Transverse colon (tissue), 4 donors: ENCODE measurements around the gene IER3. TPM values are rescaled to one million over a fixed set of nuclear protein-coding genes. Genes with fewer than 3 reads are reported as not detected.
"Not testable (repeated sequence)": the region's sequence is repeated elsewhere in the genome, so short reads cannot be mapped to it uniquely, and the experiment has no call there.

Experiments
- DNase-seq: peaks from one replicate; pipeline ENCODE4 v3.0.0-alpha.2; 2019
- H3K27ac ChIP-seq, 4 donors: fragments of 200-600 bp; sonication (generic); 2 replicates each; pipeline ENCODE4 v1.5.1; 2016 to 2018; ENCODE audit warnings: inconsistent platforms in 4 of 4
- H3K27me3 ChIP-seq: fragments of 200-600 bp; sonication (generic); 2 replicates; pipeline ENCODE4 v1.5.1; 2017; ENCODE audit warnings: inconsistent platforms
- H3K36me3 ChIP-seq, 4 donors: fragments of 200-600 bp; sonication (generic); 2 replicates each; pipeline ENCODE4 v1.5.1; 2017 to 2019; ENCODE audit warnings: inconsistent platforms in 4 of 4
- H3K4me1 ChIP-seq, 4 donors: fragments of 200-600 bp; sonication (generic); 2 replicates each; pipeline ENCODE4 v1.5.1; 2017 to 2020; ENCODE audit warnings: inconsistent platforms in 4 of 4
- H3K4me3 ChIP-seq, 4 donors: fragments of 200-600 bp; sonication (generic); 1 replicate in 1 of 4; 2 replicates in 3 of 4; pipeline versions ENCODE4 v1.5.1 to v1.6.1; 2017 to 2019; ENCODE audit warnings: inconsistent platforms in 4 of 4
- H3K9me3 ChIP-seq, 2 donors: fragments of 200-600 bp; sonication (generic); 2 replicates each; pipeline ENCODE4 v1.5.1; 2017 to 2019; ENCODE audit warnings: inconsistent platforms in 2 of 2
- CTCF ChIP-seq, 5 experiments: fragments of 200-600 bp in 3 of 5; fragments of 450-650 bp in 2 of 5; sonication (generic) in 3 of 5; IDR thresholded peaks; 1 replicate in 2 of 5; 2 replicates in 3 of 5; pipeline ENCODE4 v1.5.1; 2016 to 2017; ENCODE audit warnings: antibody characterized with exemption in 5 of 5, inconsistent platforms in 3 of 5, mild to moderate bottlenecking in 2 of 5, moderate library complexity in 1 of 5
- EP300 ChIP-seq: sonication (generic); formaldehyde crosslinking; IDR thresholded peaks from one replicate; pipeline ENCODE4 v1.6.1; 2017; ENCODE audit warnings: antibody characterized with exemption, low read depth
- POLR2A ChIP-seq: fragments of 450-650 bp; IDR thresholded peaks from one replicate; pipeline ENCODE4 v1.6.1; 2016; ENCODE audit warnings: antibody characterized with exemption, mild to moderate bottlenecking, moderate library complexity
- POLR2AphosphoS5 ChIP-seq, 3 donors: sonication (generic); formaldehyde crosslinking; IDR thresholded peaks; one replicate each; pipeline ENCODE4 v1.6.1; 2016; ENCODE audit warnings: antibody characterized with exemption in 3 of 3
- WGBS, 2 donors: methylation state at CpG; one replicate each; pipeline ENCODE4 v1.1.5; 2018; ENCODE audit warnings: low coverage in 1 of 2; 5-methylcytosine and 5-hydroxymethylcytosine counted together
- in situ Hi-C, 4 donors: fragments of 200-750 bp; cut with MboI; loops; one replicate each; pipeline versions ENCODE4 v1.15.0 to v1.15.1; 2017; ENCODE audit warnings: low sequenced_read_pairs in 3 of 4, low pct_ligation_motif_present in 1 of 4, low pct_unique_long_range_greater_than_20kb in 1 of 4
- intact Hi-C: fragments of 100-400 bp; cut with DNase I; formaldehyde crosslinking; loops from one replicate; pipeline ENCODE4 v1.15.1; 2023; ENCODE audit warnings: low total_unique reads
- total RNA-seq, 4 donors: library from RNA; depleted of rRNA; stranded (reverse); fragments of >200 nt; gene quantifications; one replicate each; pipeline ENCODE4 v1.1.0, GENCODE V29; 2016

IER3 gene
- total RNA-seq, 4 donors from 2014 or later, result 21.1 to 100 (median 84.6) TPM

GRCh38 chr6:30759575-30760239 lies 15.4 kb upstream of the IER3 start:
- H3K36me3 ChIP-seq, result no peaks in the 10 kb centered on the region
- no peaks in the 10 kb centered on the region for H3K9me3 ChIP-seq
- H3K27me3 ChIP-seq, result no peaks in the 10 kb centered on the region
- intact Hi-C loops, result no loop called here
- no peak overlapping the region for H3K4me3 ChIP-seq
- peak overlapping the region in 3 of 4 donors; percentile 36 to 64 (median 55) for H3K27ac ChIP-seq
- in situ Hi-C loops, result no loop called here
- DNase-seq, result no peak
- peaks cover 12 to 20% (median 14%) of the 10 kb centered on the region in 4 donors for H3K4me1 ChIP-seq
- WGBS, 2 donors, result 72 to 78% methylated on average over 2 to 10 of the region's 10 CpGs
- no peak for TF ChIP-seq POLR2AphosphoS5 (IDR thresholded peaks at IDR 0.05)
- no peak for TF ChIP-seq POLR2A
- no peak for TF ChIP-seq EP300
- TF ChIP-seq CTCF (IDR thresholded peaks at IDR 0.05), result no peak

DNA sequence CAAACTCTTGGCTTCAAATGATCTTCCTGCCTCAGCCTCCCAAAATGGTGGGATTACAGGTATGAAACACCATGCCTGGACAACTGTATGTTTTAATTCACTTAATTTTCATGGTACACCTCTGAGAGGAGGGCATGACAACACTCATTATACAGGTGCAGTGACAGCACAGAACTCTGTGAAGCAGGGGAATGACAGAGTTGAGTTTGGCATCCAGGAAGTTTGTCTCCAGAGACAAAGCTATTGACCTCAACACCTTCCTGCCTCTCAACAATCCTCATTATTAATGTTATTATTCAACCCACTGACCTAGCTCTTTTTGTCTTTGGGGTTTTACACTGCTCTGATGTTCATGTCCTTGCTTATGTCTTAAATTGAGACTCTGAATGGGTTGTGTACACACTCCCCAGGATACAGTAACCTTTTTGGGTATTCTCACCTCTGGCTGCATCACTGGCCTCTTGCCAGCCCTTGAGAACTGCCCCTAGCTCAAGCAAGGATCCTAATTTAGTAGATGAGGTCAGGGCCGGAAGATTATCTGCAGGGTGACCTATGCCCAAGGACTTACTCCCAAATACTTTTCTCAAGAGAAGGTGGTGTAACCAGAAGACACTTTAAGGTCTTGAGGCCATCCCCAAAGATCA lies 13.0 kb upstream of the IER3 start:
- in situ Hi-C loops (no loop called here), intact Hi-C loops (no loop called here)
- WGBS, 2 donors, result 100% methylated on average over 1 of the region's 1 CpG; no CpG with 5 or more reads in 1 of the 2 donors
- TF ChIP-seq POLR2AphosphoS5 (IDR thresholded peaks at IDR 0.05) (no peak), POLR2A (no peak), EP300 (no peak), CTCF (IDR thresholded peaks at IDR 0.05) (no peak)
- H3K27ac ChIP-seq, result no peak overlapping the region
- H3K27me3 ChIP-seq, result no peaks in the 10 kb centered on the region
- no peaks in the 10 kb centered on the region for H3K9me3 ChIP-seq
- H3K4me1 ChIP-seq, result peaks cover 0 to 16% (median 4%) of the 10 kb centered on the region in 4 donors
- no peaks in the 10 kb centered on the region for H3K36me3 ChIP-seq
- no peak for DNase-seq
- no peak overlapping the region for H3K4me3 ChIP-seq

DNA sequence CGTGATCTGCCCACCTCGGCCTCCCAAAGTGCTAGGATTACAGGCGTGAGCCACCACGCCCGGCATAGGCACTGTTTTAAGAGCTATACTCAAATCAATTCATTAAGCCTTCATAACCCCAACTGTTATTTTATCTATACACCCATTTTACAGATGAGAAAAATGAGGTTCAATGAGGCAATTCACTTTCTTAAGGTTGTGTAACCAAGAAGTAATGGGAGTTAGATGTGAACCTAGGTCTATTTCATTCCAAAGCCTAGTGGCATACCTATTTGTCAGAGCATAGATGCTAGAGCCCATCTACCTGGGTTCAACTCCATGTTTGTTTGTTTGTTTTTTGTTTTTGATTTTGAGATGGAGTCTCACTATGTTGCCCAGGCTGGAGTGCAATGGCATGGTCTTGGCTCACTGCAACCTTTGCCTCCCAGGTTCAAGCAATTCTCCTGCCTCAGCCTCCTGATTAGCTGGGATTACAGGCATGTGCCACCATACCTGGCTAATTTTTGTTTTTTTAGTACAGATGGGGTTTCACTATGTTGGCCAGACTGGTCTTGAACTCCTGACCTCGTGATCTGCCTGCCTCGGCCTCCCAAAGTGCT lies 12.2 kb upstream of the IER3 start:
- H3K4me3 ChIP-seq, H3K36me3 ChIP-seq, intact Hi-C loops, in situ Hi-C loops, H3K9me3 ChIP-seq, DNase-seq, H3K27me3 ChIP-seq: not testable (repeated sequence)
- Histone ChIP-seq H3K4me1 (peaks cover 4 to 19% (median 9%) of the 10 kb centered on the region in 4 donors), H3K27ac (peak overlapping the region in 1 of 4 donors; percentile 23)
- WGBS, 2 donors, result 95 to 100% methylated on average over 2 to 7 of the region's 7 CpGs

DNA sequence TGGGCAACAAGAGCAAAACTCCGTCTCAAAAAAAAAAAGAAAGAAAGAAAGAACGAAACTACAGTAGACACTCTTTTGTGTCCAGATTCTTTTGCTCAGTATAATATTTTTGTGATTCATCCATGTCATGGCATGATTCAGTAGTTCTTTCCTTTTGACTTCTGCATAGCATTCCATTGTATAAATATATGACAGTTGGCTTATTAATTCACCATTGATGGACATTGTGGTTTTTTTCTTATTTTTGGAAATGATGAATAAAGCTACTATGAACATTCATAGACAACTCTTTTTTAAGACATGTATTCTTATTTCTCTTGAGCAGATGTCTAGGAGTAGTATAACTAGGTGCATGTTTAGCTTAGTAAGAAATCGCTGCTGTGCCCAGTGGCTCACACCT lies 10.3 kb upstream of the IER3 start:
- no peak for DNase-seq
- no peaks in the 10 kb centered on the region for H3K36me3 ChIP-seq
- no peak overlapping the region for H3K4me3 ChIP-seq
- no peaks in the 10 kb centered on the region for H3K27me3 ChIP-seq
- no peak for TF ChIP-seq EP300
- TF ChIP-seq CTCF (IDR thresholded peaks at IDR 0.05), result no peak
- no peak for TF ChIP-seq POLR2A
- no peak for TF ChIP-seq POLR2AphosphoS5 (IDR thresholded peaks at IDR 0.05)
- H3K9me3 ChIP-seq, result no peaks in the 10 kb centered on the region
- peak overlapping the region in 3 of 4 donors; percentile 82 to 88 (median 87) for H3K27ac ChIP-seq
- H3K4me1 ChIP-seq, result peaks cover 15 to 37% (median 27%) of the 10 kb centered on the region in 4 donors
- WGBS, 2 donors, result 79 to 85% methylated on average over 3 of the region's 3 CpGs
- in situ Hi-C loops (no loop called here), intact Hi-C loops (no loop called here)
